OCI-M1 (cell line): ENCODE results near the gene FXYD6.
A peak's percentile ranks its signal among the peaks of the same experiment; 100 is the strongest.
"Not testable (repeated sequence)": the region's sequence is repeated elsewhere in the genome, so short reads cannot be mapped to it uniquely, and the experiment has no call there.

Experiments used
- DNase-seq: peaks from one replicate; lab custom pipeline; 2025; lab: John Stamatoyannopoulos, UW

The FXYD6 gene

GRCh38 chr11:117868815-117869561 lies 7.5 kb downstream of the FXYD6 start:
- DNase-seq: no peak

- DNase-seq: no peak
These were observed 8.4 kb downstream of the FXYD6 start for GRCh38 chr11:117868088-117868487.

GRCh38 chr11:117866526-117866925 lies 9.9 kb downstream of the FXYD6 start:
- no peak for DNase-seq

- not testable (repeated sequence) for DNase-seq
These were observed 10.9 kb downstream of the FXYD6 start for GRCh38 chr11:117865546-117865945.

- DNase-seq: no peak
These were observed 13.1 kb downstream of the FXYD6 start for GRCh38 chr11:117863383-117863782.

GRCh38 chr11:117862753-117863152 lies 13.7 kb downstream of the FXYD6 start:
- DNase-seq: no peak

- DNase-seq: no peak
These were observed 14.3 kb downstream of the FXYD6 start for GRCh38 chr11:117862019-117862725.

- DNase-seq: no peak
These were observed 15.1 kb downstream of the FXYD6 start for GRCh38 chr11:117861151-117862018.

GRCh38 chr11:117860139-117860538 lies 16.3 kb downstream of the FXYD6 start:
- no peak for DNase-seq

- DNase-seq: no peak
These were observed 16.9 kb downstream of the FXYD6 start for GRCh38 chr11:117859488-117860112.

- no peak for DNase-seq
These were observed 17.4 kb downstream of the FXYD6 start for GRCh38 chr11:117859061-117859460.

- no peak for DNase-seq
These were observed 18.6 kb downstream of the FXYD6 start for GRCh38 chr11:117857734-117858414.

- DNase-seq: no peak
These were observed 20.4 kb downstream of the FXYD6 start for GRCh38 chr11:117855912-117856651.

- no peak for DNase-seq
These were observed 21.1 kb downstream of the FXYD6 start for GRCh38 chr11:117855186-117855845.

GRCh38 chr11:117852309-117852708 lies 24.1 kb downstream of the FXYD6 start:
- peak; percentile 18 for DNase-seq

- peak; percentile 18 for DNase-seq
These were observed 24.6 kb downstream of the FXYD6 start for GRCh38 chr11:117851852-117852251.

- peak; percentile 51 for DNase-seq
These were observed 25.4 kb downstream of the FXYD6 start for GRCh38 chr11:117851106-117851505.

- DNase-seq: no peak
These were observed 26.6 kb downstream of the FXYD6 start for GRCh38 chr11:117849781-117850414.

GRCh38 chr11:117843666-117844484 lies 32.6 kb downstream of the FXYD6 start:
- DNase-seq: peak; percentile 91
